ENCODE results near the gene BLM. TPM values are rescaled to one million over a fixed set of nuclear protein-coding genes. Genes with fewer than 3 reads are reported as not detected.

BLM gene
- total RNA-seq, 1 donor from 2014 or later, result 4.1 TPM

DNA sequence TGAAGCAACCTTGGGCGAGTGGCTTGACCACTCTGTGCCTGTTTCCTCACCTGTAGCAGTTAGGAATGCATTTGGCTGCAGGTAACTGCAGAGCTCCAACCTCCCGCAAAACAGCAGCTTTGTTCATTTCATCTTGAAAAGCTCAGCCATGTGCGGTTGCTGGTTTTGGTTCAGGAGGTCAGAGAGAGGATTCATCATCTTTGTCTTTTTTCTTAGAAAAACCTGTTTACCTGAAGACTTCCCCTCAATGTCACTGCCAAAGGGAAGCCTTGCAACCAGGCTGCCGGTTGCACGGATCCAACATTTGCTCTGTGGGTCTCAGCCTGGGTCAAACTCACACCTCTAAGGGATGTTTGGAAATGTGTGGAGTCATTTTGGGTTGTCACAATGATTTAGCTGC is 134.8 kb downstream of the BLM start:
- no peak for DNase-seq

DNA sequence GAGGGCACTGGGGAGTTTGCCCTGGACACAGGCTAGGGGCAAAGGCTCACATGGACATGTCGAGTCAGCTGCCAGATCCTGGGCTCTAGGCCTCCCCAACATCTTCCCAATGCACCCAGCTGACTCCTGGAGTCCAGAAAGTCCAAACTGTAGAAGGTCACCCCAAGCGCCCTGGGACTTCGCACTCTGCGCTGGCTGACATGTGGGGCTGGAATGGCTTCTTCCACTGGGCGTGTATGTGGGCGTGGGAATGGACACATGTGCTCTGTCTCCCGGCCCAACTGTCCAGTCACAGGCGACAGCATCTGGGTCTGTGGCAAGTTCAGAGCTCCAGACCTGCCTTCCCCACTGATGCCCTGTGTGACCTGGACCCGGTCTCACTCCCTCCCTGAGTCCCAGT is 138.0 kb downstream of the BLM start:
- no peak for DNase-seq

DNA sequence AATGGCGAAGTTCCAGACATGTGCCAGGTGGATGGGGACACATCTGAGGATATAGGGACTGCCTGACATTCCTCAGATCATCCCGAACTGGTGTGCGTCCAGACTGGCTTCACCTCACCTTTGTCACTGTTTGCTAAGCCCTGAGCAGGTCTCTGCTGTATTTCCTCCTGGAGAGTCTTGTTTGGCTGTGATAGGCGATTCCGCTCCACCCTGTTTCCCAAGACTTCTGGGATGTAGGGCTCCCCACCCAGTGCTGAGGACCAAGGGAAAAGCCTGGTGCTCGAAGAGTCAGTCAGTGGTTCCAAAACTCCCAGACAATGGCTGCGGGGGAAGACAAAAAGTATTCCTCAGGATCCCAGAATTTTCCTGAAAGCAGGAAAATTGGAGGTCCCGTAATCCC is 140.2 kb downstream of the BLM start:
- DNase-seq, result no peak

DNA sequence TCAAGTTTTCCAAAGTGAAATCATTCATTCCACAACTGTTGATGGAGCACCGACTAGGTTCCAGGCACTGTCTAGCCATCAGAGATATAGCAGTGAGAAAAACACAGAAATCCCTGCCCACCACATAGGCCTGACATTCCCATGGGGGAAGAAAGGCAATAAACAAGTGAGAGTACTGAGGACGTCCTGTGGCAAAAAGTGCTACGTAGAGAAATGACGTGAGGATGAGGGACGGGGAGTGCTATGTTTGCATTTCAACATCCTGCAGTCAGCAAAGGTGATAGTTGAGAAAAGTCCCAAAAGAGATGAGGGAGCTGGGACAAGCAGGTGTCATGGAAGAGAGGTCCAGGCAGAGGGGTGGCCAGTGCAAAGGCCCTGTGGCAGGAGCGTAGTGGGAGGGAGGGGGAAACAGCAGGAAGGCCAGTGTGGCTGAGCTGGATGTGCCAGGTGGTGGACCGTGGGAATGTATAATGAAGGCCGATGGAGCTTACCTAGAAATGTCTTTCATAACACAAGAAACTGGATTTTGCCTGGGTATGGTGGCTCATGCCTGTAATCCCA is 140.8 kb downstream of the BLM start:
- no peak for DNase-seq

DNA sequence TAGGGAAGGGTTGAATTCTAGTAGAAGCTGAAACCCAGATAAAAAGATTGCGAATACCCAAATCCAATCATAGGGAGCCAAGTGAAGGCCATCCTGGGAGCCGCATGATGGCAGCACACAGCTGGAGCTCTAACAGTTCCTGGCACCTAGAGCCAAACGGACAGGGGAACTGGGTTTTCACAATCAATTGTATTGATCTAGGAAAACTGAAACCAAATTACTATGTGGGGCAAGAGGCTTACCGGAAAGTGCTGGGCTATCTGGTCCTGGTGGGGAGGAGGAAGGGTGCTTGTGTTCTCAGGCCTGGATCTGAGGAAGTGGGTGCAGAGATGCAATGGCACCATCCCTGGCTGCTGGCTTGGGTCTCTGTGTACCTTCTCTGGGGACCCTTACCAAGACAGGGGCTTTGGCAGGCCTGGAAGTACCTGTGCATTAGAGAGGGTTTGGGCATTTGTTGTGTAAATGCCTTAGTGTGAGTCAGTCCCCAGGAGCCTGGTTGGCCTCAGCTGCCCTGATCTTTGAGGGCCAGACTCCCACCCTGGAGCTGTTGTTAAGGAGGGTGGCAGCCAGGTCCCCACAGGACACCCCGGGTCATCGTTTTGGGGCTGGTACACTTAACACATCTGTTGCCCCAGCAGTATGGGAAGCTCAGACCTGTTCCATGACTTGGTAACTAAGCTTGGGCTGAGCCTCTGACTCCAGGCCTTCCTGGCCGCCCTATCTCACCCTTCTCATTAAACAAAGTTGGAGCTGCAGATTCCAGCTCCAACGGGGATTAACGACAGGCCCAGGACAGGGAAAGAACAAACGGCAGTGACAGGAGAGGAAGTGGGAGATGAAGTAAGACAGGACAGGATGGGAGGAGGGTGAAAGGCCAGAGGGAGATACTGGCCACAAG is 142.3 kb downstream of the BLM start:
- DNase-seq, result no peak

DNA sequence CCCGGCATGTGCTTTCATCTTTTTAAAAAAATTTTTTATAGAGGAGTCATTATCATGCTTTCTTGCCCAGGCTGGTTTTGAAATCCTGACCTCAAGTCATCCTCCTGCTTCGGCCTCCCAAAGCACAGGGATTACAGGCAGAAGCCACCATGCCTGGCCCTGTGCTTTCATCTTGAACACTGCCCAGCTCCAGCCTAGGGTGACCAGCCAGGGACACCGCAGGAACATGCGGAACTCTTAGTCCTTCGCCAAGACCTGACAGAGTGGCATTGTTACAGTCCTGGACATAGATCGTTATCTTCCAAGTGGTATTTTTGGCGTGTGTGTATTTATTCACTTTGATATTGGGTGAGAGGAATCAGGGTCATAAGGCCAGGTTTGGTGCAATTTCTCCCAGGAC is 143.3 kb downstream of the BLM start:
- DNase-seq, result no peak

DNA sequence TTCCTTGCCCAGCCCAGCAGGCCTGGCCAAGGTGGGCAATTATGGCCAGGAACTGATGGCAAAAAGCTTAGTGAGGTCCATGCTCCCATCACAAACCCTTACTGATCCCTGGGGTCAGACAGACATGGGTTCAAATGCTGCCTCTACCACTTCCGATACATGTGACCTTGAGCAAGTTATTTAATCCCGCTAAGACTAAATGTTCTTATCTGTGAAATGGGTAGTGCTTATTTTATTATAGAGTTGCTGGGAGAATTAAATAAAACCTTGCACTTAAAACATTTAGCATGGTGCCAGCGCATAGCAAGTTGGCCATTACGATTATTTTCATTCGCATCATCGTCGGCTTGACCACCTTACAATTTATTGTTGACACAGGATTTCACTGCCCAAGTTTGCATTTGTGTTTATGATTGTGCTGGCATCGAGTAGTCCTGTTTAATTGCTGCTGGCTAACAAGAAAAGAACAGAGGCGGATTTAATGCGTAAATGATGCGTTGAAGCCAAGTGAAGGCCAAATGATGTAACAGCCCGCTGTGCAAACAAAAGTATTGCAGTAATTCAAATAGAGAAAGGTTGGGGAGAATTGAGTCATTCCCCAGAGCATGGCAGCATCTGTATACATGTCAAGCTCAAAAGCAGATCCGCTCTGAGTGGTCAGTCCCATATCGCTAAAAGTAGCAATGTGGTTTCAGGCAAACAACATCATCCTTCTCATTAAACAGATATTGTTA is 144.0 kb downstream of the BLM start:
- DNase-seq, result no peak

- DNase-seq, result no peak
These were observed 145.3 kb downstream of the BLM start for GRCh38 chr15:90862487-90862886.

- DNase-seq, result no peak
These were observed 146.0 kb downstream of the BLM start for GRCh38 chr15:90862964-90863778.

DNA sequence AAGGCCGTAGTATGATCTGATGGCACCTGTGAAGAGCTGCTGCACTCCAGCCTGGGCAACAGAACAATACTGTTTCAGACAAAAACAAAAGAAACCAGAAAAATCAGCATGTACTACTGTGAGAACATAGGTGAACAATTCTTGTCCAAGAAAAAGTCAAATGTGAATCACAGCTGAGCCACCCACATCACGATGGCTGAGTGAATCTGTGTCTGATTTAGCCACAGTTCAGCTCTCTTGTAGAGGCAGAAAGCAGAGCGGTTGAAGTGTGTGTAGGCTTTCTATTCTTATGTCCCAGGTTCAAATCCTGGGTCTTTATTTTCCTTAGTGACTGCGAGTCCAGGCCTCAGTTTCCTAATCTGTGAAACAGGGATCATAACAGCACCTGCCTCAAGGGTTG is 146.8 kb downstream of the BLM start:
- DNase-seq, result no peak

GRCh38 chr15:90864507-90864906 is 147.4 kb downstream of the BLM start:
- DNase-seq, result no peak

- DNase-seq, result no peak
These were observed 148.6 kb downstream of the BLM start for GRCh38 chr15:90865702-90866101.

Other genes starting within 250 kb of the BLM start
- 11.1 and 13.4 TPM in 2 replicates for gene CRTC3, start 187.4 kb upstream of the BLM start, total RNA-seq
- 67.2 and 136 TPM in 2 replicates for gene FURIN, start 151.2 kb downstream of the BLM start, total RNA-seq
- gene FES, start 167.2 kb downstream of the BLM start, total RNA-seq, result 110 and 134 TPM in 2 replicates
- 23.1 and 38.7 TPM in 2 replicates for gene MAN2A2, start 186.0 kb downstream of the BLM start, total RNA-seq
- gene HDDC3, start 215.2 kb downstream of the BLM start, total RNA-seq, result 16.3 and 16.7 TPM in 2 replicates
- gene UNC45A, start 217.9 kb downstream of the BLM start, total RNA-seq, result 128 and 141 TPM in 2 replicates
- gene RCCD1, start 237.5 kb downstream of the BLM start, total RNA-seq, result 6.8 and 12.4 TPM in 2 replicates

All from dermis blood vessel endothelial cell (primary cell).